ENCODE measurements around the gene SLC7A8. TPM values are rescaled to one million over a fixed set of nuclear protein-coding genes. Genes with fewer than 3 reads are reported as not detected.

The SLC7A8 gene
- total RNA-seq, 1 experiment from 2014 or later, result 0.90 TPM

GRCh38 chr14:23149745-23150144 lies 33.7 kb downstream of the SLC7A8 start:
- intact Hi-C loops (cut with micrococcal nuclease; ENCODE audit: unreplicated experiment) (no loop called here), in situ Hi-C loops (cut with HindIII; ENCODE audit: low pct_unique_long_range_greater_than_20kb, low sequenced_read_pairs) (no loop called here)
- H3K27ac ChIP-seq (ENCODE audit: low read length), result no peak overlapping the region
- no peak overlapping the region for H3K4me3 ChIP-seq (ENCODE audit: low read depth in 2 of 2, low read length in 2 of 2)
- no peaks in the 10 kb centered on the region for H3K27me3 ChIP-seq (ENCODE audit: control insufficient read depth, insufficient read depth, low read length)
- no peak for TF ChIP-seq TCF7L2 (IDR thresholded peaks at IDR 0.05; ENCODE audit: low read depth, low read length)
- TF ChIP-seq REST (IDR thresholded peaks at IDR 0.05; ENCODE audit: insufficient read depth in 1 of 2, low read depth in 2 of 2, low read length in 1 of 2), result no peak
- no peak for TF ChIP-seq POLR2AphosphoS5 (IDR thresholded peaks at IDR 0.05; ENCODE audit: low read depth, low read length)
- no peak for TF ChIP-seq CTCF (IDR thresholded peaks at IDR 0.05)
- no peak for TF ChIP-seq SIN3A (IDR thresholded peaks at IDR 0.05; ENCODE audit: borderline replicate concordance, insufficient read depth, low read depth, low read length)
- DNase-seq (ENCODE audit: low read depth, low spot score), result no peak
- POLR2A ChIA-PET, result no interaction called here
- no peak for ATAC-seq
- no TSS peak for BruUV-seq (replicated peaks)
- no peaks in the 10 kb centered on the region for H3K4me1 ChIP-seq (ENCODE audit: control insufficient read depth, insufficient read depth, low read length)
- CTCF ChIA-PET, result no interaction called here
- no peaks in the 10 kb centered on the region for H3K9me3 ChIP-seq (ENCODE audit: control insufficient read depth, insufficient read depth, low read depth, low read length)
- no peaks in the 10 kb centered on the region for H3K36me3 ChIP-seq (ENCODE audit: control insufficient read depth, insufficient read depth, low read length)

GRCh38 chr14:23148591-23149249 lies 34.7 kb downstream of the SLC7A8 start:
- TF ChIP-seq TCF7L2 (IDR thresholded peaks at IDR 0.05; ENCODE audit: low read depth, low read length), result no peak
- TF ChIP-seq REST (IDR thresholded peaks at IDR 0.05; ENCODE audit: insufficient read depth in 1 of 2, low read depth in 2 of 2, low read length in 1 of 2), result no peak
- no peak for TF ChIP-seq POLR2AphosphoS5 (IDR thresholded peaks at IDR 0.05; ENCODE audit: low read depth, low read length)
- H3K9me3 ChIP-seq (ENCODE audit: control insufficient read depth, insufficient read depth, low read depth, low read length), result no peaks in the 10 kb centered on the region
- CTCF ChIA-PET, result no interaction called here
- H3K27ac ChIP-seq (ENCODE audit: low read length), result no peak overlapping the region
- POLR2A ChIA-PET, result interaction anchor here (0.6 kb wide), 1 partner anchor 31 kb away, joined by 4 read pairs; no protein-coding TSS in a partner anchor
- H3K4me3 ChIP-seq (ENCODE audit: low read depth in 2 of 2, low read length in 2 of 2), result no peak overlapping the region
- no peak for ATAC-seq
- intact Hi-C loops (cut with micrococcal nuclease; ENCODE audit: unreplicated experiment) (no loop called here), in situ Hi-C loops (cut with HindIII; ENCODE audit: low pct_unique_long_range_greater_than_20kb, low sequenced_read_pairs) (no loop called here)
- BruUV-seq (replicated peaks), result no TSS peak
- DNase-seq (ENCODE audit: low read depth, low spot score), result no peak
- H3K27me3 ChIP-seq (ENCODE audit: control insufficient read depth, insufficient read depth, low read length), result no peaks in the 10 kb centered on the region; the same call in 1 of the 2 replicates
- H3K4me1 ChIP-seq (ENCODE audit: control insufficient read depth, insufficient read depth, low read length), result no peaks in the 10 kb centered on the region
- no peaks in the 10 kb centered on the region for H3K36me3 ChIP-seq (ENCODE audit: control insufficient read depth, insufficient read depth, low read length)
